Skeletal muscle tissue (tissue), 4 donors: Measurements from ENCODE around the gene DDX51. TPM values are rescaled to one million over a fixed set of nuclear protein-coding genes. Genes with fewer than 3 reads are reported as not detected.
"Not testable (repeated sequence)": the region's sequence is repeated elsewhere in the genome, so short reads cannot be mapped to it uniquely, and the experiment has no call there.

Experiments used
- H3K27ac ChIP-seq: one replicate; pipeline ENCODE4 v1.7.0; 2013; ENCODE audit warnings: mild to moderate bottlenecking, low read depth, low read length, inconsistent platforms
- H3K27me3 ChIP-seq, 3 donors: one replicate each; pipeline ENCODE4 v1.7.0; 2013; ENCODE audit warnings: low read length in 3 of 3; ENCODE audit not compliant: control insufficient read depth in 3 of 3, insufficient read depth in 3 of 3
- H3K36me3 ChIP-seq, 3 donors: one replicate each; pipeline ENCODE4 v1.7.0; 2013; ENCODE audit warnings: low read length in 3 of 3; ENCODE audit not compliant: control insufficient read depth in 3 of 3, insufficient read depth in 3 of 3
- H3K4me1 ChIP-seq, 3 donors: one replicate each; pipeline ENCODE4 v1.7.0; 2013; ENCODE audit warnings: low read length in 3 of 3, mild to moderate bottlenecking in 3 of 3; ENCODE audit not compliant: control insufficient read depth in 3 of 3, insufficient read depth in 3 of 3
- H3K4me3 ChIP-seq, 3 donors: one replicate each; pipeline ENCODE4 v1.7.0; 2013; ENCODE audit warnings: low read length in 3 of 3
- H3K9ac ChIP-seq, 3 donors: one replicate each; pipeline ENCODE4 v1.7.0; 2013; ENCODE audit warnings: low read length in 3 of 3, mild to moderate bottlenecking in 3 of 3, moderate library complexity in 2 of 3, low read depth in 1 of 3
- H3K9me3 ChIP-seq, 3 donors: one replicate each; pipeline ENCODE4 v1.7.0; 2013; ENCODE audit warnings: low read length in 3 of 3; ENCODE audit not compliant: control insufficient read depth in 3 of 3
- total RNA-seq: library from RNA; depleted of rRNA; stranded (reverse); fragments of >200 nt; gene quantifications from one replicate; pipeline ENCODE4 v1.2.3, GENCODE V29; 2014
- donor health status: Osteomylitis.

Gene DDX51
- total RNA-seq, 1 donor from 2014 or later = 8.4 TPM

DNA sequence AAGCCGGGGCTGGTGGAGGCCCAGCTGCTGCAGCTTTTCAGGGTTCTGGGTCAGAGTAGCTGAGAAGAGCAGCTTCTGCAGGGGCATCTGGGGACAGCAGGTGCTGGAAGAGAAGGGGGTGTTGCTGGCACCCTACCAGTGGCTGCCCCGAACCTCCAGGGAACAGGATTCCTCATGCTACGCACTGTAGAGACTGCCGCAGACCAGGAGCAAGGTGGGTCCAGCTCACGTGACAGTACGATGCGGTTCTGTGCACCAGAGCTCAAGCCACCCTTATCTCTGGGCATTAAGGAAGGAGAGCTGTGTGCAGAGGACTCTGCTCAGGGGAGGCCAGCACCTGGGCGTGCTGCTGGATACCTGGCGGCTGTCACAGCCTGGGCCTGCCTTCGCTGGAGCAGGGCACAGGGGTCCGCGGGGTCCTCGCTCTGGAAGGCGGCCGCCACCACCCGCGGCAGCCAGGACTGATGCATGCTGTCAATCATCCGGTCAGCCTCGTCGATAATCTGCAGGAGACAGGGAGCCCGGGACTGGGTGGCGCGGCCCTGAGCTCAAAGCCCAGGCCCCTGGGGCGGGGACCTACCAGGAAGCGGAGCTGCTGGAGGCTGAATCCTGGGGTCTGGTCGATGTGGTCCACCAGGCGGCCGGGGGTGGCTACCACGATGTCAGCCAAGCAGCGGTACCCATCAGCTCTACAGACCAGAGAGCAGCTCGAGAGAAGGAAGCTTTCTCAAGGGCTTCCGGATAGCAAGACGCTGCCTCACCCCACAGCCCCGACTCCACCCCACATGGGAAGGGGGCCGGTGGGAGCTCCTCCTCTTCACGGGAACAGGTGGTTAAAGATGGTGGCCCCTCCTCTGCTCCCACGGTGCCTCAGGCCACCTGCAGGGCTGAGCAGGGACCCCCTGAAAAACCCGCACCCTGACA, 2.9 kb downstream of the DDX51 start:
- Histone ChIP-seq H3K9ac (no peak overlapping the region), H3K27me3 (no peaks in the 10 kb centered on the region), H3K36me3 (peaks cover 40 to 46% (median 43%) of the 10 kb centered on the region in 3 donors), H3K27ac (no peak overlapping the region), H3K4me1 (peaks cover 21 to 29% (median 23%) of the 10 kb centered on the region in 3 donors), H3K9me3 (no peaks in the 10 kb centered on the region), H3K4me3 (no peak overlapping the region)

DNA sequence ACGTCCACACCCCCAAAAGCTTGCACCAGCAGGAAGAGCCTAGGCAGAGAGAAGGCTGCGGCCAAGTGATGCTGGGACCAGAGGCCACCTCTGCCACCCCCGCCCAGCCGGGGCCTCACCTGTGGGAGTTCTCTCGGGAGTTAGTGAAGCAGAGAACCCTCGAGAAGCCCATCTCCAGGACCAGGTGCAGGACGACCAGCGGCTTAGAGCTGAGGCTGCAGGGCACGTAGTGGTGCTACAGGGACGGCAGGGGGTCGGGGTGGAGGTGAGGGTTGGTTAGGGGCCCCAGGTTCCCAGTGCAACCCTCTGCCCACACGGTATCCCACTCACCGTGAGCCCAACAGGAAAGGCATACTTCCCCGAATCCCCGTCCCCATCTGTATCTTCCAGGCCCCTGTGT, 3.6 kb downstream of the DDX51 start:
- no peaks in the 10 kb centered on the region for H3K9me3 ChIP-seq
- H3K4me3 ChIP-seq = no peak overlapping the region
- H3K9ac ChIP-seq = no peak overlapping the region
- peaks cover 20 to 26% (median 21%) of the 10 kb centered on the region in 3 donors for H3K4me1 ChIP-seq
- H3K27ac ChIP-seq = no peak overlapping the region
- H3K27me3 ChIP-seq = no peaks in the 10 kb centered on the region
- H3K36me3 ChIP-seq = peaks cover 40 to 43% (median 43%) of the 10 kb centered on the region in 3 donors

DNA sequence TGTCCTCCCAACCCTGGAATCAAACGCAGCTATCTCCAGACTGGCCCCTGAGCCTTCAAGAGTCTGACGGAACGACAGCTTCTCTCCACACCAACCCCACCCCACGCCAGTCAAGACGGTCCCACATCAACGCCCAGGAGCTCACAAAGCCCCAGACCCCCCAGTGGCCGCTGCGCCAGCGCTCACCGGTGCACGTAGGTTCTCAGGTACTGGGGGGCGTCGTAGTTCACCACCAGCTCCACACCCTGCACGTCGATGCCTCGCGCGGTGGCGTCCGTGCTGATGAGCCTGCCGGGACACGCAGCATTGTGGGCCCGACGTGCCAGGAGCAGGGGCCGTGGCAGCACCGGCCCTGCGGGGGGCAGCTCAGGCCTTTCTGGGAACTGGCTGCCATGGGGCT, 4.2 kb downstream of the DDX51 start:
- Histone ChIP-seq H3K9ac (no peak overlapping the region), H3K4me3 (no peak overlapping the region), H3K27ac (no peak overlapping the region), H3K36me3 (peaks cover 40 to 43% (median 42%) of the 10 kb centered on the region in 3 donors), H3K27me3 (no peaks in the 10 kb centered on the region), H3K9me3 (no peaks in the 10 kb centered on the region), H3K4me1 (peaks cover 15 to 20% (median 15%) of the 10 kb centered on the region in 3 donors)

DNA sequence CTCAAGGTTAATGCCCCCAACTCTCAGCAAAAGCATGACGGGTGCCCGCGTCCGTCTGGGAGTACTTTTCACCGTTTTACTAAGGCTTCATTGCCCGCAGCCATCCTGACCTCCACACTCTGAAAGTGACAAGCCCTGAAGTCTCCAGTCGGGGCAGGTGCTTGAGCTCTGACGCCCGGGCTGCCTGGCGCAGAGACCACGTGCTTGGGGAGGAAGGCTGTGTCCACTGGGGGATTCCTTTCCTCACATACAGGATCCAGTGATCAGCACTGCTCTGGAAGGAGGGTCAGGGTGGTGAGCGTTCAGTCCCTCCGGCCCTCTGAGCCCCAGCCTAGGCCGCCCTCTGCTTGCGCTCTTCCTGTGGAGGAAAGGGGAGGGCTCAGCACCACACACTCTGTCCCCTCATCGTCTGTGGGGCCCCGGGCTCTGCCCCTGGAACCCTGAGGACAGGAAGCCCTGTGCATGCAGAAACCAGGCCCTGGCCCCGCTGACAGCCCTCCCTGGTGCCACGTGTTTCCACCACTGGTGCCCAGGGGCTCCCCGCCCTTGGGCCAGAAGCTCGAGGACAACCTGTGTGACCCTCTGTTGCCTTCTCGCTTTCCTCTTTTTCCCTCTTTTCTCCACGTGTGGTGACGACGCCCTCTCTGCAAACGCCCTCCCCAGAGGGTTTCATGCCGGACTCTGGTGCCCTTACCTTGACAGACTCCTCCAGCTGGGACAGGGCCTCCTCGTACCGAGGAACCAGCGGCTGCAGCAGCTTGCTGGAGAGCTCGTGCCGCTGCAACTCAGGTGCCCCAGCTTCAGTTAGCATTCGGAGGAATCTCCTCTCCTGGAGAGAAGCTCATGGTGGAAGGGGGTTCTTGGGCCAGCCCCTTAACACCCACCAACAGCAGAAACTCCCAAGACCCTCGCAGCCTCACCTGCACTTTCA, 4.9 kb downstream of the DDX51 start:
- H3K27me3 ChIP-seq = no peaks in the 10 kb centered on the region
- H3K4me3 ChIP-seq = no peak overlapping the region
- H3K36me3 ChIP-seq = peaks cover 40 to 43% (median 42%) of the 10 kb centered on the region in 3 donors
- peaks cover 12 to 17% (median 12%) of the 10 kb centered on the region in 3 donors for H3K4me1 ChIP-seq
- no peaks in the 10 kb centered on the region for H3K9me3 ChIP-seq
- no peak overlapping the region for H3K9ac ChIP-seq
- H3K27ac ChIP-seq = no peak overlapping the region

DNA sequence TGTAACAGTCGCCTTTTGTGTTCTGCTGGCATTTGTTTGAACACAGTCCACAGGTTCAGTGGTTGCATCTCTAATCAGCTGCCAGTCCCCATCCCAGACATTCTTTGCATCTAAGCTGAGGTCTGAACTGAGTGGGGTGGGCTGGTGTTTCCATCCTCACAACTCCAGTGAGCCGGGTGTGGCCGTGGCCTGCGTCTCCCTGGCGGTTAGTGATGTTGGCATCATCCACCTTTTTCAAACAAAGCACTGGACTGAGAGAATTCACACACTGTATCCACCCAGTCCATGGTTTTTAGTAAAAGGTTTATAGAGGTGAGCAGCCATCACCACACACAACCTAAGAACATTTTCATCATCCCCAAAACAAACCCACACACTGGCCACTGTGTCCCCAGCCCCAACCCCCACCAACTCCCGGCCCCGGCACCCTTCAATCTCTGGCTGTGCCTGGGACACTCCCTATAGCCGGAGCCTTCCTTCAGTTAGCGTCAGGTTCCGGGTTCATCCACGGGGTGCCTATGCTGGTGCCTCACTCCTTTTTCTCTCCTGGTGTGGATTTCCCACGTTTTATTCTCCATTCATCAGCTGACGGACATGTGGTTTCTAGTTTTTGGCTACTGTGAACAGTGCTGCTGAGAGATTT, 6.5 kb downstream of the DDX51 start:
- H3K9ac ChIP-seq = no peak overlapping the region
- peaks cover 3 to 7% (median 3%) of the 10 kb centered on the region in 3 donors for H3K4me1 ChIP-seq
- no peaks in the 10 kb centered on the region for H3K27me3 ChIP-seq
- H3K36me3 ChIP-seq = peaks cover 40 to 43% (median 41%) of the 10 kb centered on the region in 3 donors
- H3K27ac ChIP-seq = no peak overlapping the region
- H3K9me3 ChIP-seq = no peaks in the 10 kb centered on the region
- no peak overlapping the region for H3K4me3 ChIP-seq

DNA sequence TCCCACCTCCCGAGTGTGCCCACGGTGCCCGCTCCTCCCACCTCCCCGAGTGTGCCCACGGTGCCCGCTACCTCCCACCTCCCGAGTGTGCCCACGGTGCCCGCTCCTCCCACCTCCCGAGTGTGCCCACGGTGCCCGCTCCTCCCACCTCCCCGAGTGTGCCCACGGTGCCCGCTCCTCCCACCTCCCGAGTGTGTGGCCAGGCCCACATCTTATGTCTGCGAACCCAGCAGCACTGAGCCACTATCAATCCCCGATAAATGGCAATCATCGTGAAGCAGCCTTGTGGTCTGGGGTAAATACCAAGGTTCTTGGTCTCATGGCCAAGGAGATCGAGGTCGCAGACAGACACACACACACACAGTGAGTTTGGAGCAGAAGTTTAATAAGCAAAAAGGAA, 7.9 kb downstream of the DDX51 start:
- not testable (repeated sequence) for H3K9ac ChIP-seq, H3K4me1 ChIP-seq, H3K27ac ChIP-seq, H3K9me3 ChIP-seq, H3K27me3 ChIP-seq, H3K4me3 ChIP-seq
- peaks cover 27 to 29% (median 27%) of the 10 kb centered on the region in 3 donors for H3K36me3 ChIP-seq

DNA sequence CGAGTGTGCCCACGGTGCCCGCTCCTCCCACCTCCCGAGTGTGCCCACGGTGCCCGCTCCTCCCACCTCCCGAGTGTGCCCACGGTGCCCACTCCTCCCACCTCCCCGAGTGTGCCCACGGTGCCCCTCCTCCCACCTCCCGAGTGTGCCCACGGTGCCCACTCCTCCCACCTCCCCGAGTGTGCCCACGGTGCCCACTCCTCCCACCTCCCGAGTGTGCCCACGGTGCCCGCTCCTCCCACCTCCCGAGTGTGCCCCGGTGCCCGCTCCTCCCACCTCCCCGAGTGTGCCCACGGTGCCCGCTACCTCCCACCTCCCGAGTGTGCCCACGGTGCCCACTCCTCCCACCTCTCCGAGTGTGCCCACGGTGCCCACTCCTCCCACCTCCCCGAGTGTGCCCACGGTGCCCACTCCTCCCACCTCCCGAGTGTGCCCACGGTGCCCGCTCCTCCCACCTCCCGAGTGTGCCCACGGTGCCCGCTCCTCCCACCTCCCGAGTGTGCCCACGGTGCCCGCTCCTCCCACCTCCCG, 9.4 kb downstream of the DDX51 start:
- H3K4me3 ChIP-seq, H3K27me3 ChIP-seq, H3K4me1 ChIP-seq, H3K9me3 ChIP-seq, H3K9ac ChIP-seq, H3K27ac ChIP-seq: not testable (repeated sequence)
- peaks cover 12 to 18% (median 12%) of the 10 kb centered on the region in 3 donors for H3K36me3 ChIP-seq

DNA sequence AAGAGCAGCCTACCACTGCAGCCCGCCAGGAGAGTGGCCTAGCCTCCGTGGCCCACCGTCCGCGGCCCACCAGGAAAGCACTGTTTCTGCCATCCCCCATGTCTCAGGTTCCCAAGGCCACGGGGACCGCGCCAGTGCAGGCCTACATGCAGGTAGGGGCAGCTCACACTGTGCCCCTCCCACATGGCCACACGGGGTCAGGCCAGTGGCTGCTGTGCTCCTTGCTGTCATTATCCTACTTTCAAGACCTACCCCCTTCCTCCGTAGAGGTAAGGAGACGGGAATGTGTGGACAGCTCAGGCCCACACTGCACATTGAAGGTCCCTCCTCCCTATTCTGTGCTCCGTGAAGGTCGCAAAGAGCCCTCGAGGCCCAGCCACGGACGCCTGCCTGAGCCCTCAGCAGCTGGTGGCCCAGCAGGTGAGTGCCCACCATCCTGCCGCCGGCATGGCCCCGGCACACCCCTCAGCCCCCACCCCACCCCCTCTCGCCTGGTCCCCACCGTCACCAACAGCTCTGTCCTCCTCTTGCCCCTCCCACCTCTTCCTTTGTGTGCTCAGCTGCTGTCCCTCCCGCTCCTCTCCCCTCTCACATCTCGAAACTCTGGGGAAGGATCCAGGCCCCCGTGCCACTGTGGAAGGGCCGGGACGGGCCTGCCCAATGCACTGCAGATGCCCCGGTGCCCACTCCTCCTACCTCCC, 10.0 kb downstream of the DDX51 start:
- no peak overlapping the region for H3K4me3 ChIP-seq
- no peak overlapping the region for H3K9ac ChIP-seq
- no peaks in the 10 kb centered on the region for H3K4me1 ChIP-seq

More for the DNA sequence above, 10.0 kb downstream of the DDX51 start:
- no peaks in the 10 kb centered on the region for H3K9me3 ChIP-seq
- no peak overlapping the region for H3K27ac ChIP-seq
- H3K36me3 ChIP-seq = peaks cover 6 to 14% (median 6%) of the 10 kb centered on the region in 3 donors
- no peaks in the 10 kb centered on the region for H3K27me3 ChIP-seq
